ENCODE data around the gene ZNF638.

The ZNF638 gene

GRCh38 chr2:71458413-71459083, 127.0 kb downstream of the ZNF638 start:
- no peak for DNase-seq

- DNase-seq = no peak
These were observed 127.5 kb downstream of the ZNF638 start for GRCh38 chr2:71459084-71459431.

GRCh38 chr2:71460056-71460455, 128.5 kb downstream of the ZNF638 start:
- DNase-seq = no peak

GRCh38 chr2:71460595-71461303, 129.2 kb downstream of the ZNF638 start:
- no peak for DNase-seq

- DNase-seq = no peak
These were observed 129.7 kb downstream of the ZNF638 start for GRCh38 chr2:71461304-71461671.

GRCh38 chr2:71462056-71462605, 130.5 kb downstream of the ZNF638 start:
- DNase-seq = no peak

GRCh38 chr2:71462641-71463341, 131.2 kb downstream of the ZNF638 start:
- no peak for DNase-seq

GRCh38 chr2:71463342-71463654, 131.7 kb downstream of the ZNF638 start:
- no peak for DNase-seq

- no peak for DNase-seq
These were observed 132.8 kb downstream of the ZNF638 start for GRCh38 chr2:71464389-71464788.

- no peak for DNase-seq
These were observed 133.8 kb downstream of the ZNF638 start for GRCh38 chr2:71465356-71465755.

GRCh38 chr2:71465961-71466300, 134.3 kb downstream of the ZNF638 start:
- no peak for DNase-seq

- peak; percentile 86 for DNase-seq
These were observed 135.0 kb downstream of the ZNF638 start for GRCh38 chr2:71466301-71467179.

GRCh38 chr2:71467180-71467815, 135.7 kb downstream of the ZNF638 start:
- no peak for DNase-seq

GRCh38 chr2:71468279-71469015, 136.9 kb downstream of the ZNF638 start:
- no peak for DNase-seq

GRCh38 chr2:71469403-71470398, 138.1 kb downstream of the ZNF638 start:
- no peak for DNase-seq

- DNase-seq = no peak
These were observed 139.7 kb downstream of the ZNF638 start for GRCh38 chr2:71471276-71471675.

- DNase-seq = no peak
These were observed 140.4 kb downstream of the ZNF638 start for GRCh38 chr2:71472019-71472418.

- DNase-seq = no peak
These were observed 141.9 kb downstream of the ZNF638 start for GRCh38 chr2:71473346-71474031.

- DNase-seq = no peak
These were observed 142.6 kb downstream of the ZNF638 start for GRCh38 chr2:71474116-71474743.
